Measurements from ENCODE around the gene ARL8A.
"Not testable (repeated sequence)": the region's sequence is repeated elsewhere in the genome, so short reads cannot be mapped to it uniquely, and the experiment has no call there.

The ARL8A gene

GRCh38 chr1:202158810-202159533, 14.4 kb upstream of the ARL8A start:
- no peak for DNase-seq (ENCODE audit: low read depth)

DNA sequence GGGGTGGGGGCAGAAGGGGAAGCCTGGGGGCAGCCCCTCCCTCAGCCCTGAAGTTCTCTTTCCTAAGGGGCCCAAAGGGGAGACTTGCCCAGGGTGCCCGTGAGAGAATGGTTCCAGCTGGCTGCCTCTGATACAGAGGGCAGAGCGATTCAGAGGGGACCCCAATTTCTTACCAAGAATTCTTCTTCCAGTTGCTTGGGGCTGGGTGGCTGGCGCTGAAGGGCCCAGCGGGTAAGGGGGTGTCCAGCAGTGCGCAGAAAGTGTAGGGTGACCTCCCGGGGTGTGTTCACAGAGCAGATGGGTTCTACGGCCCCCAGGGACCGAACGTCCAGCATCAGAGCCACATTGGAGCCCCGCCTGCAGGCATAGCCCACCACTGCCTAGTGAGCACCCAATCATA, 13.4 kb upstream of the ARL8A start:
- no peak for DNase-seq (ENCODE audit: low read depth)

DNA sequence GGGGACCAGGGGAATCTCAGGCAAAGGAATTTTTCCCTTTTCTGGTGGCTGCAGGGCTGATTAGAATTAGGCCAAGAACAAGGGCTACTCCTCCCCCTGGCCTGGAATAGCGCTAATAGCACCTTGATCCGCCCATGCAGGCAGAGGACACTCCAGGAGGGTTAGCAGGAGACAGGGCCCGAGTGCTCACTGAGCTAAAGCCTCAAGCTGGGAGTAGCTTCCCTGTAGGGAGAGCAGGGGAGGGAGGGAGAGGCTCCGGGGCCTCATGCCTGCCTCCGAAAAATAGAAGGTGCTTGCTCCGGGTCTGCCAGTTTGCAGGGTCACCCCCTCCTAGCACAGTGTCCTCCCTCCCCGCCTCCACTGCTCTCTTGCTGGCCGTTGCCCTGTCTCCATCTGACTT, 12.1 kb upstream of the ARL8A start:
- no peak for DNase-seq (ENCODE audit: low read depth)

DNA sequence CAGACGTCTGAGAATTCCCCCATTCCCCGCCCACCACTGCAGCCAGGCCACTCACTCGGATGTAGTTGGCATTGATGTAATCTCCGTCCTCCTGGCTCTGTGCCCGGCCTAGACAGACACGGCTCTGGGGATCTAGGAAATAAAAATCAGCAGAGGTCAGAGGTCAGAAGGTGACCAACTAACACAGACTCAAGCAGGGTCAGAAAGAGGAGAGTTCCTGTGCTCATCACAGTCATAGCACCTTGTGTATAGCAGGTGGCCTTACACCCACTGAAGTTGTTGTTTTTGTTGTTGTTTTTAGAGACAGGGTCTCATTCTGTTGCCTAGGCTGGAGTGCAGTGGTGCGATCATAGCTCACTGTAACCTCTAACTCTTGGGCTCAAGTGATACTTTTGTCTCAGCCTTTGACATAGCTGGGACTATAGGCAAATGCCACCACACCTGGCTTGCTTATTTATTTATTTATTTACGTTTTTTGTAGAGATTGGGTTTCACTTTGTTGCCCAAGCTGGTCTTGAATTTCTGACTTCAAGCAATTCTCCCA, 11.0 kb upstream of the ARL8A start:
- DNase-seq (ENCODE audit: low read depth) = no peak

GRCh38 chr1:202154766-202155477, 10.4 kb upstream of the ARL8A start:
- no peak for DNase-seq (ENCODE audit: low read depth)

DNA sequence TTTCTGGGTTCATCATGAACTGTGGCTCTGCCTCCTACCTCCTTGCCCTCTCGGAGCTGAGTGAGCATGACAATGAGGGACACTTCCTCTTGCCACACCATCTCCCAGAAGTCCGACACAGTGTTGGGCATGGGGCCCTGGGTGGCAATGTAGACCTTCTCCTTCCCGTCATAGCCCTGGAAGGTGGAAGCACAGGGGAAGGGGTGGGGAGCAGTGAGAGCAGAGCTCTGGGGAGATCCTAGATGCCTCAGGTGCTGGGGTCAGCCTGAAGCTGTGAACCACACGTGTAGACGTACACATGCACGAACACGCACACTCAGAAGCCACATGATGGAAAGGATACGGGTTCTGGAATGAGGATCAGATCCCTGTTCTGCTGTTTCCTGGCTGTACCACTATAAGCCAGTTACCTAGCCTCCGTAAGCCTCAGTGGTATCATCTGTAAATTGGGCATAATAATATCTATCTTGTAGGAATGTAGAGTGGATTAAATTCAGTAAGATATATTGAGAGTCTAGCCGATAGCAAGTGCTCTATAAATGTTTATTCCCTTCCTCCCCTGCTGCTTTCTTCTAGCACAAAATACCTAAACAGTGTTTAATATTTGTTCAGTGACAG, 9.7 kb upstream of the ARL8A start:
- DNase-seq (ENCODE audit: low read depth) = no peak

DNA sequence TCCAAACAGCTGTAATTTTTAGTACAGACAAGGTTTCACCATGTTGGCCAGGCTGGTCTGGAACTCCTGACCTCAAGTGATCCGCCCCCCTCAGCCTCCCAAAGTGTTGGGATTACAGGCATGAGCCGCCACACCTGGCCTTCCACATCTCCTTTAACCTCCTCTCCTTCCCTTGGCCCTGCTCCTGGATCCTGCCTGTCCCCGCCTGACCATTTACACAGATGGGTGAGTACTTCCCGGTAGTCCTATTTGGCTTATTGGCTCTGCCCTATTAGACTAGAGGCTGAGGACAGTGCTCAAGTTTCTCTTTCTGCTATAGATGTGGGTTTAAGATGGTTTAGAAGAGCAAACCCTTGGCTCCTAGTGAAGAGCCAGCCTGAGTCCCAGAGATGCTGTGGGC, 8.7 kb upstream of the ARL8A start:
- no peak for DNase-seq (ENCODE audit: low read depth)

DNA sequence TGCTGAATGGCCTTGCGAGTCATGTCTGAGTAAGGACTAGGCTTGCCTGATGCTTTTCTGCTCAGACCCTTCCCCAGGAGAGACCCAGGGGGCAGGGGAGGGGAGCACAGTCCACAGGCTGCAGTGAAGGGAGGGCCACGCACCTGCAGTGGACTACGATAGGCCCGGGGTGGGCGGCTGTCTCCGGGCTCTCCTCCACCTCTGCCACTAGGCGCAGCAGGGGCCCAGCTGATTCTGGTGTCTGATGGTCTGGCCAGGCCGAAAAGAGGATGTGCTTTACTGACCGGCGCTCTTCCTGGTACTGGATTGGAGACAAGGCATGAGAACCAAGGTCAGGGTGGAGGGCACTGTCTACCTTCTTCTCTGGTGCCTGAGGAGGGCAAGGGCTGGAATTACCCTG, 7.9 kb upstream of the ARL8A start:
- no peak for DNase-seq (ENCODE audit: low read depth)

- DNase-seq (ENCODE audit: low read depth) = no peak
Measured at GRCh38 chr1:202151045-202151444, 6.5 kb upstream of the ARL8A start.

- no peak for DNase-seq (ENCODE audit: low read depth)
Measured at GRCh38 chr1:202150602-202151001, 6.1 kb upstream of the ARL8A start.

DNA sequence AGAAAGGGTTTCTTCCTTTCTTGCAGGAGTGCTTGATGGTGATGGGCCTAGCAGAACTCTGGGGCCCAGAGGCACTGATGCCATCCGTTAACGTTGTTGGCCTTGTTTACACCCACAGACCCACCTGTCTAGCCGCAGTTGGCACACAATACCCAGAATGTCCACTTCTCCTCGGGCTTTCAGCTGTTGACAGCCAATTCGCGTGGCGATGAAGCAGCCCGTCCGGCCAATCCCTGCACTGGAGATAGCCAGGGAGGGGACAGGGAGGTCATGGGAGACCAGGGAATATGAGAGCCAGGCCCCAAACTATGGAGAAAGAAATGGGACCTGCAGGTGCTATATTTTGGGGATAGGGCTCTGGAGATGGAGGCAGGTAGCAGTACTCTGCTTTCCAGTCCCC, 5.7 kb upstream of the ARL8A start:
- no peak for DNase-seq (ENCODE audit: low read depth)

DNA sequence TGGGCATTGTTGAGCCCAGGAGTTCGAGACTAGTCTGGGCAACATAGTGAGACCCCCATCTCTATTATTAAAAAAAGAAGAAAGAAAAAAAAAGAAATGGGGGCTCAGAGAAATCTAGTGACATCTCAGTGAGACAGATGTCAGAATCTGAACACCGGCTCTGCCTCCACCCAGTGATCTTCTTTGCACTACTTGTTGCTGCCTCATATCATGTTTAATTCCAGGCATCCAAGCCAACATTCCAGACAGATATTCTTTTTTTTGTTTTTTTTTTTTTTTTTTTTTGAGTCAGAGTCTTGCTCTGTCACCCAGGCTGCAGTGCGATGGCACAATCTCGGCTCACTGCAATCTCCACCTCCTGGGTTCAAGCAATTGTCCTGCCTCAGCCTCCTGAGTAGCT, 5.0 kb upstream of the ARL8A start:
- DNase-seq (ENCODE audit: low read depth) = no peak

DNA sequence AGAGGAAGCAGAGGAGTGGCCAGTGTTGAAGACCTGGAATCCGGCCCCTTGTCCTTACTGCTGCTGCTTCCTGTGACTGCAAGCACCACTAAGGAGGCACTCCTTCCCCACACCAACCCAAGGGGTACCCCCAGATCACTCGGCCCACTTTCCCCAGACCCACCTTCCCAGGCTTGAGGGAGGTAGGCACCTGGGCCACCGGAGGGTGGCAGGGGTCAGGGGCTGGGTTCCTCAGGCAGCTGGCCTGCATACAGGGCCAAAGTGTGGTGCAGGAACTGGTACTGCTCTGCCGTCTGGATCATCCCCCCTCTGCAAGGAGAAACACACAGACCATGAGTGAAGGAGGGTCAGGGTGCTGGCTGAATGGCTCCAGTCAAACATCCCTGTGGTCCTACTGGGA, 3.9 kb upstream of the ARL8A start:
- no peak for DNase-seq (ENCODE audit: low read depth)

DNA sequence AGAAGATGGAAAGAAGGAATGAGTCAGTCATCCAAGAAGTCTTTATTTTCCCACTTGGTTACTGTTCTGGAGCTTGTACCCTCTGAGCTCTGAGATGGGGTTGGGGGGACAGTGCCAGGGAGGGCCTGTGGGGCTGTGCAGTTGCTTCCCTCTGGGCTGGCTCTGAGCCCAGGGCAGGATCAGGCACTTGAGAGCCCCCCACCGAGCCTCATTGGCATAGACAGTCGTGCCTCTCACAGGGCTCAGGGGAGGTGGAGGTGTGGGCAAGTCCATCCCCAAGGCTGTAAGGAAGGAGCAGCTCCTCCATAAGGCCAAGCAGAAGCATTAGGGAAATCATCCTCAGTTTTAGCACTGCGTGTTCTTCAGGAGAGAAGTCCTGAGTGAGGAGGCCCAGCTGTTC, 2.5 kb upstream of the ARL8A start:
- DNase-seq (ENCODE audit: low read depth) = no peak

DNA sequence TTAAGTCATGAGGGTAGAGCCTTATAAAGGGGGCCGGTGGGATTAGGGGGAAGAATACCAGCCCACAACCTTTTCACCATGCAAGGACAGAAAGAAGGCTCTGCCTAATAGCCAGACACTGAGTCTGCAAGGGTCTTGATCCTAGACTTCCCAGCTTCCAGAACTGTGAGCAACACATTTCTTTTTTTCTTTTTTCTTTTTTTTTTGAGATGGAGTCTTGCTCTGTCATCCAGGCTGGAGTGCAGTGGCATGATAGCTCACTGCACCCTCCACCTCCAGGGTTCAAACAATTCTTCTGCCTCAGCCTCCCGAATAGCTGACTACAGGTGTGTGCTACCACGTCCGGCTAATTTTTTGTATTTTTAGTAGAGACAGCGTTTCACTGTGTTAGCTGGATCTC, 1.7 kb upstream of the ARL8A start:
- no peak for DNase-seq (ENCODE audit: low read depth)

GRCh38 chr1:202145744-202146140, 1.2 kb upstream of the ARL8A start:
- not testable (repeated sequence) for DNase-seq (ENCODE audit: low read depth)

- DNase-seq (ENCODE audit: low read depth) = no peak
Measured at GRCh38 chr1:202145068-202145743, 669 bp upstream of the ARL8A start.

- DNase-seq (ENCODE audit: low read depth) = no peak
Measured at GRCh38 chr1:202143768-202144401, 652 bp downstream of the ARL8A start.

- DNase-seq (ENCODE audit: low read depth) = no peak
Measured at GRCh38 chr1:202143011-202143767, 1.3 kb downstream of the ARL8A start.

- not testable (repeated sequence) for DNase-seq (ENCODE audit: low read depth)
Measured at GRCh38 chr1:202141468-202141867, 3.1 kb downstream of the ARL8A start.

GRCh38 chr1:202140833-202141232, 3.7 kb downstream of the ARL8A start:
- no peak for DNase-seq (ENCODE audit: low read depth)

Measured in stimulated activated CD8-positive, alpha-beta memory T cell treated with anti-CD3 and anti-CD28 coated beads, Interleukin-12 subunit alpha, Interleukin-12 subunit beta, amount 100 ng/mL, for 1 hour (primary cell).